MM.1S (cell line): ENCODE results near the gene NFYB.

Experiments
- DNase-seq: peaks from one replicate; pipeline ENCODE4 v3.0.0-alpha.2; 2015
- H2AFZ ChIP-seq: fragments of 300-600 bp; sonication (generic); 2 replicates; pipeline ENCODE4 v1.6.0; 2016; ENCODE audit warnings: antibody characterized with exemption, low read length
- H3F3A ChIP-seq: fragments of 300-600 bp; sonication (generic); 2 replicates; pipeline ENCODE4 v1.6.1; 2016; ENCODE audit warnings: mild to moderate bottlenecking, antibody characterized with exemption, low read length, moderate library complexity, mixed read lengths; ENCODE audit not compliant: insufficient read depth
- H3K27ac ChIP-seq: fragments of 300-600 bp; sonication (generic); 2 replicates; pipeline ENCODE4 v1.5.1; 2016; ENCODE audit warnings: mild to moderate bottlenecking, low read length
- H3K27me3 ChIP-seq: fragments of 300-600 bp; sonication (generic); replicated peaks from 2 replicates; pipeline ENCODE4 v1.6.0; 2016; ENCODE audit warnings: low read length; ENCODE audit not compliant: insufficient read depth
- H3K36me3 ChIP-seq: fragments of 300-600 bp; sonication (generic); replicated peaks from 2 replicates; pipeline ENCODE4 v1.6.1; 2016; ENCODE audit warnings: mild to moderate bottlenecking, low read length, mixed read lengths; ENCODE audit not compliant: insufficient read depth
- H3K4me1 ChIP-seq: fragments of 300-600 bp; sonication (generic); 2 replicates; pipeline ENCODE4 v1.6.1; 2016; ENCODE audit warnings: low read length, mixed read lengths
- H3K4me2 ChIP-seq: fragments of 300-600 bp; sonication (generic); 2 replicates; pipeline ENCODE4 v1.6.0; 2016; ENCODE audit warnings: low read depth, low read length
- H3K4me3 ChIP-seq: fragments of 300-600 bp; sonication (generic); 2 replicates; pipeline ENCODE4 v1.5.1; 2016; ENCODE audit warnings: low read length, mixed read lengths
- H3K79me2 ChIP-seq: fragments of 300-600 bp; sonication (generic); 2 replicates; pipeline ENCODE4 v1.6.1; 2016; ENCODE audit warnings: mixed run types, low read length, mixed read lengths
- H3K9ac ChIP-seq: fragments of 300-600 bp; sonication (generic); 2 replicates; pipeline ENCODE4 v1.6.1; 2016; ENCODE audit warnings: low read length, mixed read lengths
- H3K9me2 ChIP-seq: fragments of 300-600 bp; sonication (generic); replicated peaks from 2 replicates; pipeline ENCODE4 v1.6.1; 2016; ENCODE audit warnings: mild to moderate bottlenecking, low read length, mixed read lengths; ENCODE audit not compliant: insufficient read depth
- H3K9me3 ChIP-seq: fragments of 300-600 bp; sonication (generic); replicated peaks from 2 replicates; pipeline ENCODE4 v1.6.1; 2016; ENCODE audit warnings: mild to moderate bottlenecking, low read length, mixed read lengths; ENCODE audit not compliant: insufficient read depth
- H4K20me1 ChIP-seq: fragments of 300-600 bp; sonication (generic); 2 replicates; pipeline ENCODE4 v1.6.1; 2016; ENCODE audit warnings: mild to moderate bottlenecking, low read length, moderate library complexity, mixed read lengths; ENCODE audit not compliant: insufficient read depth
- CTCF ChIP-seq: fragments of 300-600 bp; sonication (generic); IDR thresholded peaks from 2 replicates; pipeline ENCODE4 v1.5.1; 2016; ENCODE audit warnings: antibody characterized with exemption, low read length, mixed read lengths
- EZH2 ChIP-seq: fragments of 300-600 bp; sonication (generic); optimal IDR thresholded peaks from 2 replicates; pipeline ENCODE3; 2017; ENCODE audit warnings: low read depth, mild to moderate bottlenecking, antibody characterized with exemption, low read length, mixed read lengths
- EZH2phosphoT487 ChIP-seq: fragments of 300-600 bp; sonication (generic); IDR thresholded peaks from 2 replicates; pipeline ENCODE4 v1.6.1; 2018; ENCODE audit warnings: antibody characterized with exemption, low read length

The NFYB gene

GRCh38 chr12:104182621-104183378, 44.8 kb upstream of the NFYB start:
- Histone ChIP-seq H3K27ac (no peak overlapping the region), H2AFZ (no peak overlapping the region), H3K4me1 (no peaks in the 10 kb centered on the region), H3K27me3 (no peaks in the 10 kb centered on the region), H3K4me2 (no peak overlapping the region), H3K9me2 (no peaks in the 10 kb centered on the region), H3K9me3 (no peaks in the 10 kb centered on the region), H3K9ac (no peak overlapping the region), H3F3A (no peaks in the 10 kb centered on the region), H3K36me3 (no peaks in the 10 kb centered on the region), H3K79me2 (no peaks in the 10 kb centered on the region), H3K4me3 (no peak overlapping the region), H4K20me1 (no peaks in the 10 kb centered on the region)
- TF ChIP-seq EZH2phosphoT487 (no peak), CTCF (no peak), EZH2 (no peak)
- DNase-seq = no peak

- H3K27ac ChIP-seq = no peak overlapping the region
- no peaks in the 10 kb centered on the region for H3K4me1 ChIP-seq
Measured at GRCh38 chr12:104182144-104182543, 44.1 kb upstream of the NFYB start.

GRCh38 chr12:104181313-104181712, 43.3 kb upstream of the NFYB start:
- Histone ChIP-seq H4K20me1 (no peaks in the 10 kb centered on the region), H3K4me1 (no peaks in the 10 kb centered on the region), H3K79me2 (no peaks in the 10 kb centered on the region), H3K9ac (no peak overlapping the region), H3K9me3 (no peaks in the 10 kb centered on the region), H3K36me3 (no peaks in the 10 kb centered on the region), H3K9me2 (no peaks in the 10 kb centered on the region), H2AFZ (no peak overlapping the region), H3K4me3 (no peak overlapping the region), H3K27me3 (no peaks in the 10 kb centered on the region), H3F3A (no peaks in the 10 kb centered on the region), H3K27ac (no peak overlapping the region), H3K4me2 (no peak overlapping the region)
- DNase-seq = no peak
- TF ChIP-seq CTCF (no peak), EZH2phosphoT487 (no peak), EZH2 (no peak)

More at GRCh38 chr12:104182144-104182543, 44.1 kb upstream of the NFYB start:
- no peak for TF ChIP-seq CTCF
- TF ChIP-seq EZH2 = no peak
- no peak for TF ChIP-seq EZH2phosphoT487
- H2AFZ ChIP-seq = no peak overlapping the region
- H4K20me1 ChIP-seq = no peaks in the 10 kb centered on the region
- H3K4me3 ChIP-seq = no peak overlapping the region
- H3F3A ChIP-seq = no peaks in the 10 kb centered on the region
- DNase-seq = no peak
- H3K9me2 ChIP-seq = no peaks in the 10 kb centered on the region
- H3K4me2 ChIP-seq = no peak overlapping the region
- no peak overlapping the region for H3K9ac ChIP-seq
- no peaks in the 10 kb centered on the region for H3K27me3 ChIP-seq
- no peaks in the 10 kb centered on the region for H3K9me3 ChIP-seq
- no peaks in the 10 kb centered on the region for H3K79me2 ChIP-seq
- H3K36me3 ChIP-seq = no peaks in the 10 kb centered on the region
